ENCODE results near the gene STRBP.

The STRBP gene

DNA sequence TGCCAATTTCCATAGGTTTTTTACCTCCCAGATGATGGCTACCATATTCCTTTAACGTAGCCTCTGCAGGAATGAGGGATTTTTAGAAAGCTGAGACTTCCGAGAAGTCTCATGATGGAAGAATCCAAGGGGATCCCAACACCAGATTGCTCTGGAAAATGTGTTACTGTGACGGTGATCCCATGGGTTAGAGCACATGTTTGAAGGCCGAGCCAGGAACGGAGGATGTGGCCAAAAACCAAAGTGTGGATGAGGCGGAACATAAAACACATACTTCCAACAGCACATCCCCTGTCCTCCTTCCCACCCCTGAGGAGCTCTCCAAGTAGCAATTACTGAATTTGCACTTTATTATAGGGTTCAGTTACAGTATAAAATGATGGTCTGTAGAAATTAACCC is 152.3 kb downstream of the STRBP start:
- no peak for DNase-seq (ENCODE audit: low read depth)
- no peak overlapping the region for H3K4me3 ChIP-seq (ENCODE audit: low read length)

GRCh38 chr9:123115146-123115913 is 153.1 kb downstream of the STRBP start:
- TF ChIP-seq, protein P1, sequence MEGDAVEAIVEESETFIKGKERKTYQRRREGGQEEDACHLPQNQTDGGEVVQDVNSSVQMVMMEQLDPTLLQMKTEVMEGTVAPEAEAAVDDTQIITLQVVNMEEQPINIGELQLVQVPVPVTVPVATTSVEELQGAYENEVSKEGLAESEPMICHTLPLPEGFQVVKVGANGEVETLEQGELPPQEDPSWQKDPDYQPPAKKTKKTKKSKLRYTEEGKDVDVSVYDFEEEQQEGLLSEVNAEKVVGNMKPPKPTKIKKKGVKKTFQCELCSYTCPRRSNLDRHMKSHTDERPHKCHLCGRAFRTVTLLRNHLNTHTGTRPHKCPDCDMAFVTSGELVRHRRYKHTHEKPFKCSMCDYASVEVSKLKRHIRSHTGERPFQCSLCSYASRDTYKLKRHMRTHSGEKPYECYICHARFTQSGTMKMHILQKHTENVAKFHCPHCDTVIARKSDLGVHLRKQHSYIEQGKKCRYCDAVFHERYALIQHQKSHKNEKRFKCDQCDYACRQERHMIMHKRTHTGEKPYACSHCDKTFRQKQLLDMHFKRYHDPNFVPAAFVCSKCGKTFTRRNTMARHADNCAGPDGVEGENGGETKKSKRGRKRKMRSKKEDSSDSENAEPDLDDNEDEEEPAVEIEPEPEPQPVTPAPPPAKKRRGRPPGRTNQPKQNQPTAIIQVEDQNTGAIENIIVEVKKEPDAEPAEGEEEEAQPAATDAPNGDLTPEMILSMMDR (IDR thresholded peaks at IDR 0.05; ENCODE audit: insufficient read depth, low read depth, low read length, missing control alignments) = no peak
- H3K4me3 ChIP-seq (ENCODE audit: low read length) = no peak overlapping the region
- DNase-seq (ENCODE audit: low read depth) = no peak

More for the DNA sequence above, 152.3 kb downstream of the STRBP start:
- TF ChIP-seq, protein P1 (IDR thresholded peaks at IDR 0.05; ENCODE audit: insufficient read depth, low read depth, low read length, missing control alignments) = no peak

DNA sequence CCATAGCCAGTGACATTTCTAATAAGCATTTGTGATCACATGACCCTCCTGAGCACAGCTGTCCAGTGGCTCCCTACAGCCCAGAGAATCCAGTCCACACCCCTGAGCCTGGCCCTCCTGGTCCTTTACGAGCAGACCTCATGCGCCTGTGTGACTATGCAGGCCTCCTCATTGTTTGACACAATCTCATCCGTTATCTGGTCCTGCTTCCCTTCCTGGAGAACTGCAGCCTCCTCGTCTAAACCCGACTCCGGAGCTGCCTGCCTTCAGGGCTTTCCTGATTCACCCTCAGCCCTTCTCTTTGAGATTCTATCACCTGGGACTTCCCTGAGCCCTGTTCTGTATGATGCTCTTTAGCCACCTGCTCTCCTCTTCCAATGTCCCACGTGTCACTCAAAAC is 155.2 kb downstream of the STRBP start:
- DNase-seq (ENCODE audit: low read depth) = no peak
- no peak overlapping the region for H3K4me3 ChIP-seq (ENCODE audit: low read length)
- TF ChIP-seq, protein P1 (IDR thresholded peaks at IDR 0.05; ENCODE audit: insufficient read depth, low read depth, low read length, missing control alignments) = no peak

DNA sequence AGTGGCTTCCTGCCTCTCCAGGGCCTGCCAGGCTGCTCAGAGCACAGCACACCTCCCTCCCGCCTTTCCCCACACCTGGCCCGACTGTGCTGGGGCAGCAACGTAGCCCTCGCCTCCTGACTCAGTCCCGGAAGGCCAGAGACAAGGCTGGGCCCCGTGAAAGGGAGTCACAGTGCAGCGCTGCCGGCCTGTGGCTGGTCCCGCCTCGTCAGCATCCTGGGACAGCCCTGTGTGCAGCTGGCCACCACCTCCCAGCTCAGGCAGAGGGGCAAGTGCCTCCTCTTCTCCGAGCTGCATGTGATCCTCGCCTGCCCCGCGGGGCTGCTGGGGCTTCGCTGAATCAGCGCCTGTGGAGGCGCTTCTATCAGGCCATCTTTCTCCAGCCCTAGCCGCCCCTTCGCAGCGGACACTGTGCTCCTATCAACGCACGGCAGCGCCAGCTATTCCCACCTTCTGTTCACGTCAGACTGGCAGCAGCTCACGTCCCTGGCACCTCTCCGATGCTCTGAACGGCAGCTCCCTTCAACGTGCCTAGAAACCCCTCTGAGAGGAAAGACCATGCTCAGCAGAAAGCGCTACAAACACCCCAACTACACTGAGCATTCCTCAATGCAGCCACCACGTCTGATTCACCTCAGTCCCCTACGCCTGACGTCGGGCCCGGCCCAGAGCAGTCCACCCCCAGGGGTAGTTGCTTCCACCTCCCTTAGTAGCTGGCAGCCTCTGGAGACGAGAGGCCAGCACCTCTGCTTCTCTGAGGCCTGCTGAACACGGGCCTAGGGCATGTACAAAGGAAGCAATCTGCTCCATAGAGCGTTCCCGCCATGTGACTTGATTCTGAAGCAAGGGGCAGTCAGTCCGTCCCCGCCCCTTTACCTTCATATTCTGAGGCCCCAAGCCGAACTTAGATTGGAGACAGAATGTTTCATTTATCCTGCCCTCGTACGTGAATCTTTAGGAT is 156.1 kb downstream of the STRBP start:
- DNase-seq (ENCODE audit: low read depth) = peak; percentile 59
- TF ChIP-seq, protein P1 (IDR thresholded peaks at IDR 0.05; ENCODE audit: insufficient read depth, low read depth, low read length, missing control alignments) = no peak
- H3K4me3 ChIP-seq (ENCODE audit: low read length) = no peak overlapping the region

DNA sequence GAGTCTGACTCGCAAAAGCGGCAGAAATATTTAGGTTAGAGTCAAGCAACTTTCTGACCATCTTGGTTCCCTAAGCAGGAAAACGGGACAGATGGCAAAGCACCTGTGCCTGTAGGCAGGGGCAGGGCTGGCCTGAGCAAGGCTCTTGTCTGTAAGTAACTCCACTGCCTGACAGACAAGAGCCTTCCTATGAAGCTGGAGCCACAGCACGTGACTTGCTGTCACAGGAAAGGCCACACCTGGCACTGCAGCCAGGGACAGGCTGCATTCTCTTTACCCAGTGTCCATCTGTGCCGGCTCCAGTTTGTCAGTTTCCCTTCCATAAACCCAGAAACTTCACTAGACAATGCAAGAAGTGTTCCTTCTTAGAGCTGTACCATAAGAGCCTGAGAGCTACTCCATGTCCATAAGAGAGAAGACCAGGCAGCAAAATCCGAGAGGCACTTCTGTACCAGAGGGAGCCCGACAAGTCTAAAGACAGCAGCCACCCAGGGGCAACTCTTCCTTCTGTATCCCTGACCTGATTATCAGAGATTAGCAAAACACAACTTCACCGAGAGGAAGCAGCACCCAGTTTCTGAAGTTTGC is 156.9 kb downstream of the STRBP start:
- H3K4me3 ChIP-seq (ENCODE audit: low read length) = no peak overlapping the region
- TF ChIP-seq, protein P1 (IDR thresholded peaks at IDR 0.05; ENCODE audit: insufficient read depth, low read depth, low read length, missing control alignments) = no peak
- DNase-seq (ENCODE audit: low read depth) = peak; percentile 19

GRCh38 chr9:123109540-123110279 is 158.7 kb downstream of the STRBP start:
- no peak for DNase-seq (ENCODE audit: low read depth)
- TF ChIP-seq, protein P1 (IDR thresholded peaks at IDR 0.05; ENCODE audit: insufficient read depth, low read depth, low read length, missing control alignments) = no peak
- no peak overlapping the region for H3K4me3 ChIP-seq (ENCODE audit: low read length)

Data from epithelial cell of esophagus (primary cell).